ENCODE results near the gene SNAP91. TPM values are rescaled to one million over a fixed set of nuclear protein-coding genes. Genes with fewer than 3 reads are reported as not detected.

SNAP91 gene
- total RNA-seq, 6 donors from 2014 or later = 0.23 TPM; not detected in 5

DNA sequence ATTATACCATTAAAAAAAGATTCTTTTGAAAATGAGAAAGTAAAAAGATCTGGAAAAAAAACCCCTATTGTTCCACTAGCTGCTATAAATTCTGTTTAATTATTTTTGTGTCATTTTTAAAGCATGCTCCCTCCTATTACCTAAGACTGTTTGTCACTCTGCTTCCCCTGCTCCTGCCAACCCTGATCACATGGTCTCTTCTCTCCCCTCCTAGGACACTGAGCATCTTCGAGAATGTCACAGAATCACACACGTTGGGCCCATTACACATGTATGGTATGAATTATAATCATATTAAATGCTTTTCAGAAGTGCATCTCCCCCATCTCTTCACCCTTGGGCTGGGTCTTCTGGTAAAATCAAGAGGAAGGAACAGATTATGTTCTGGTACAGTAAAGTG, 6.2 kb downstream of the SNAP91 start:
- DNase-seq (no peak), ATAC-seq (ENCODE audit: low FRiP score in 2 of 2) (no peak)
- peaks cover 0 to 3% (median under 1%) of the 10 kb centered on the region in 4 donors for H3K27me3 ChIP-seq
- no peak overlapping the region for H3K4me3 ChIP-seq
- 52 to 56% methylated on average over 2 of the region's 2 CpGs for WGBS, 2 donors
- peaks cover 0 to 2% (median 0%) of the 10 kb centered on the region in 4 donors for H3K4me1 ChIP-seq
- TF ChIP-seq POLR2AphosphoS5 (IDR thresholded peaks at IDR 0.05) (no peak), POLR2A (IDR thresholded peaks at IDR 0.05) (no peak), EP300 (IDR thresholded peaks at IDR 0.05) (no peak)
- TF ChIP-seq, protein P1, sequence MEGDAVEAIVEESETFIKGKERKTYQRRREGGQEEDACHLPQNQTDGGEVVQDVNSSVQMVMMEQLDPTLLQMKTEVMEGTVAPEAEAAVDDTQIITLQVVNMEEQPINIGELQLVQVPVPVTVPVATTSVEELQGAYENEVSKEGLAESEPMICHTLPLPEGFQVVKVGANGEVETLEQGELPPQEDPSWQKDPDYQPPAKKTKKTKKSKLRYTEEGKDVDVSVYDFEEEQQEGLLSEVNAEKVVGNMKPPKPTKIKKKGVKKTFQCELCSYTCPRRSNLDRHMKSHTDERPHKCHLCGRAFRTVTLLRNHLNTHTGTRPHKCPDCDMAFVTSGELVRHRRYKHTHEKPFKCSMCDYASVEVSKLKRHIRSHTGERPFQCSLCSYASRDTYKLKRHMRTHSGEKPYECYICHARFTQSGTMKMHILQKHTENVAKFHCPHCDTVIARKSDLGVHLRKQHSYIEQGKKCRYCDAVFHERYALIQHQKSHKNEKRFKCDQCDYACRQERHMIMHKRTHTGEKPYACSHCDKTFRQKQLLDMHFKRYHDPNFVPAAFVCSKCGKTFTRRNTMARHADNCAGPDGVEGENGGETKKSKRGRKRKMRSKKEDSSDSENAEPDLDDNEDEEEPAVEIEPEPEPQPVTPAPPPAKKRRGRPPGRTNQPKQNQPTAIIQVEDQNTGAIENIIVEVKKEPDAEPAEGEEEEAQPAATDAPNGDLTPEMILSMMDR (IDR thresholded peaks at IDR 0.05) = no peak
- H3K36me3 ChIP-seq = no peaks in the 10 kb centered on the region
- no peak overlapping the region for H3K27ac ChIP-seq
- no peaks in the 10 kb centered on the region for H3K9me3 ChIP-seq

GRCh38 chr6:83702077-83702476, 6.8 kb downstream of the SNAP91 start:
- no peak for ATAC-seq (ENCODE audit: low FRiP score in 2 of 2)
- Histone ChIP-seq H3K4me3 (no peak overlapping the region), H3K36me3 (no peaks in the 10 kb centered on the region), H3K4me1 (no peaks in the 10 kb centered on the region), H3K27me3 (no peaks in the 10 kb centered on the region), H3K27ac (no peak overlapping the region), H3K9me3 (no peaks in the 10 kb centered on the region)
- WGBS, 2 donors = 54 to 57% methylated on average over 1 of the region's 1 CpG
- TF ChIP-seq, protein P1 (IDR thresholded peaks at IDR 0.05) = no peak
- TF ChIP-seq EP300 (IDR thresholded peaks at IDR 0.05) (no peak), POLR2AphosphoS5 (IDR thresholded peaks at IDR 0.05) (no peak), POLR2A (IDR thresholded peaks at IDR 0.05) (no peak)
- no peak for DNase-seq

DNA sequence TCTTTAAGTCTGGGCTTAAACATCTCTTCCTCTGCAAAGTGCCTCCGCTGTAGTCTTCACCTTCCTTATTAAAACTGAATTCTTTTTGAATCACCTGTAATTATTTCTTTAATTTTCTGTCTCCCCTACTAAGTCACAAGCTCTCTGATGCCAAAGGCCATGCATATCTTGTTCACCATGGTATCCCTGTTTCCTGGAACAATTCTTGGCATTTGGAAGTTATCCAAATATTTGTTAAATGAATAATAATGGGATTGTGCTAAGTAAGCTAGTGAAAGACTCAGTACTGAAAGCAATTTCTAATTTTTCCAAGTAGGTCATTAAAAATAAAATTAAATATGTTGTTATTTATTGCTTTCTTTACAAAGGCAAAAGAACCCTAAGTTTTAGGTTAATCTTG, 12.2 kb downstream of the SNAP91 start:
- no peaks in the 10 kb centered on the region for H3K36me3 ChIP-seq
- no peak for DNase-seq
- H3K27ac ChIP-seq = no peak overlapping the region
- 86 to 88% methylated on average over 1 of the region's 1 CpG for WGBS, 2 donors
- H3K27me3 ChIP-seq = no peaks in the 10 kb centered on the region
- H3K4me3 ChIP-seq = no peak overlapping the region
- TF ChIP-seq POLR2A (IDR thresholded peaks at IDR 0.05) (no peak), EP300 (IDR thresholded peaks at IDR 0.05) (no peak), POLR2AphosphoS5 (IDR thresholded peaks at IDR 0.05) (no peak)
- H3K4me1 ChIP-seq = no peaks in the 10 kb centered on the region
- no peaks in the 10 kb centered on the region for H3K9me3 ChIP-seq
- no peak for ATAC-seq (ENCODE audit: low FRiP score in 2 of 2)

DNA sequence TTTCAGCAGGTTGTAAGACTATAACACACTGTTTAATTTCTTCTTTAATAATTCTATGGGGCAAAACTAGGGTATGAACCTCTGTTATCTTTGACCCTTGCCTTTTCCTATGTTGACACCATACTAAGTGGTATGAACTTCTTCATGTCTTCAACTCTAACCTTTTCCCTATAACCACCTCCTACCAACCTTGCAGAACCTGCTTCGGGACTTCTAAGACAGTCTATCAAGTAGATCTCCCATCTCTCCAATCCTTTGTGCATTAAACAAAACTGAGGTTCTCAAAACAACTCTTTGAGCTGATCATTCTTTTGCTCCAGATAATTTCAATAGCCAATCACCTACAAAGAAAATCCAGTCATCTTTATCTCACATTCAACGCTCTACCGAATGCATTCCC, 23.4 kb downstream of the SNAP91 start:
- Histone ChIP-seq H3K27me3 (no peaks in the 10 kb centered on the region), H3K4me3 (no peak overlapping the region), H3K27ac (no peak overlapping the region), H3K36me3 (no peaks in the 10 kb centered on the region), H3K4me1 (no peaks in the 10 kb centered on the region), H3K9me3 (no peaks in the 10 kb centered on the region)
- DNase-seq (no peak), ATAC-seq (ENCODE audit: low FRiP score in 2 of 2) (no peak)
- TF ChIP-seq EP300 (IDR thresholded peaks at IDR 0.05) = no peak
- no peak for TF ChIP-seq POLR2AphosphoS5 (IDR thresholded peaks at IDR 0.05)
- TF ChIP-seq, protein P1 (IDR thresholded peaks at IDR 0.05) = no peak
- no peak for TF ChIP-seq POLR2A (IDR thresholded peaks at IDR 0.05)
- WGBS, 2 donors = 91 to 94% methylated on average over 3 of the region's 3 CpGs

- ATAC-seq (ENCODE audit: low FRiP score in 2 of 2) (no peak), DNase-seq (no peak)
- Histone ChIP-seq H3K9me3 (no peaks in the 10 kb centered on the region), H3K4me1 (no peaks in the 10 kb centered on the region), H3K27ac (no peak overlapping the region), H3K36me3 (no peaks in the 10 kb centered on the region), H3K27me3 (no peaks in the 10 kb centered on the region), H3K4me3 (no peak overlapping the region)
- TF ChIP-seq EP300 (IDR thresholded peaks at IDR 0.05) (no peak), POLR2AphosphoS5 (IDR thresholded peaks at IDR 0.05) (no peak), POLR2A (IDR thresholded peaks at IDR 0.05) (no peak)
- TF ChIP-seq, protein P1 (IDR thresholded peaks at IDR 0.05) = no peak
These were observed 31.1 kb downstream of the SNAP91 start for GRCh38 chr6:83677791-83678190.
